Peyer's patch (tissue), 4 donors: ENCODE data around the gene ECT2. TPM values are rescaled to one million over a fixed set of nuclear protein-coding genes. Genes with fewer than 3 reads are reported as not detected.
A peak's percentile ranks its signal among the peaks of the same experiment; 100 is the strongest.

Source experiments
- DNase-seq, 3 donors: peaks; one replicate each; pipeline ENCODE4 v3.0.0-alpha.2; 2017 to 2019
- H3K27ac ChIP-seq, 4 donors: fragments of 200-600 bp; sonication (generic); one replicate each; pipeline ENCODE4 v1.5.1; 2016 to 2019
- H3K27me3 ChIP-seq, 2 donors: fragments of 200-600 bp; sonication (generic); one replicate each; pipeline ENCODE4 v1.5.1; 2019
- H3K36me3 ChIP-seq, 3 donors: fragments of 200-600 bp; sonication (generic); one replicate each; pipeline ENCODE4 v1.5.1; 2016 to 2019
- H3K4me1 ChIP-seq, 4 donors: fragments of 200-600 bp; sonication (generic); one replicate each; pipeline ENCODE4 v1.5.1; 2016 to 2019
- H3K4me3 ChIP-seq, 4 donors: fragments of 200-600 bp; sonication (generic); 1 replicate in 3 of 4; 2 replicates in 1 of 4; pipeline ENCODE4 v1.5.1; 2016 to 2019; ENCODE audit warnings: mild to moderate bottlenecking in 1 of 4
- H3K9me3 ChIP-seq, 4 donors: fragments of 200-600 bp; sonication (generic); one replicate each; pipeline ENCODE4 v1.5.1; 2016 to 2019; ENCODE audit warnings: mild to moderate bottlenecking in 1 of 4
- CTCF ChIP-seq, 6 experiments: fragments of 450-650 bp in 4 of 6; fragments of 200-600 bp in 2 of 6; sonication (generic) in 1 of 6; IDR thresholded peaks; one replicate each; pipeline ENCODE4 v1.5.1; 2017 to 2019; ENCODE audit warnings: antibody characterized with exemption in 6 of 6, mild to moderate bottlenecking in 3 of 6, moderate library complexity in 1 of 6
- POLR2A ChIP-seq, 2 donors: fragments of 450-650 bp; IDR thresholded peaks; one replicate each; pipeline ENCODE4 v1.5.1; 2017; ENCODE audit warnings: antibody characterized with exemption in 2 of 2, mild to moderate bottlenecking in 2 of 2, moderate library complexity in 2 of 2
- total RNA-seq, 4 donors: library from RNA; depleted of rRNA; stranded (reverse); fragments of >200 nt; gene quantifications; one replicate each; pipeline ENCODE4 v1.1.0, GENCODE V29; 2016

The ECT2 gene
- total RNA-seq, 4 donors from 2014 or later = 8.9 to 11.2 (median 9.8) TPM

DNA sequence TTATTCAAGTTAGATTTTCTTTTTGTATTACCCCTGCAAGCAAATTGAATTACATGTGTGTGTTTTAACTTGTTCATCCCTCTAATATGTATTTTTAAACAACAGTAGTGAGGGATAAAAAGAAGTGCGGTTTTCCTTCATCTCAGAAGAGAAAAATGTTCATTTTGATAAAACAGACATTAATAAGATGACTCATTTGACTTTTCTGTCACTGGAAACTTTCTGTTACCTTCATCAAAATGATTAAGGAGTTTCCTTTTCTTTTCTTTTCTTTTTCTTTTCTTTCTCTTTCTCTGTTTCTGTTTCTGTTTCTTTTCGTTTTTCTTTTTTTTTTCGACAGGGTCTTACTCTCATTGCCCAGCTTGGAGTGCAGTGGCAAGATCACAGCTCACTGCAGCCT, 53.0 kb downstream of the ECT2 start:
- DNase-seq = no peak
- Histone ChIP-seq H3K4me1 (no peaks in the 10 kb centered on the region), H3K9me3 (no peaks in the 10 kb centered on the region), H3K4me3 (no peak overlapping the region), H3K27ac (no peak overlapping the region), H3K36me3 (peaks cover 0 to 7% (median 0%) of the 10 kb centered on the region in 3 donors), H3K27me3 (no peaks in the 10 kb centered on the region)
- TF ChIP-seq POLR2A (IDR thresholded peaks at IDR 0.05) (no peak), CTCF (IDR thresholded peaks at IDR 0.05) (no peak)

DNA sequence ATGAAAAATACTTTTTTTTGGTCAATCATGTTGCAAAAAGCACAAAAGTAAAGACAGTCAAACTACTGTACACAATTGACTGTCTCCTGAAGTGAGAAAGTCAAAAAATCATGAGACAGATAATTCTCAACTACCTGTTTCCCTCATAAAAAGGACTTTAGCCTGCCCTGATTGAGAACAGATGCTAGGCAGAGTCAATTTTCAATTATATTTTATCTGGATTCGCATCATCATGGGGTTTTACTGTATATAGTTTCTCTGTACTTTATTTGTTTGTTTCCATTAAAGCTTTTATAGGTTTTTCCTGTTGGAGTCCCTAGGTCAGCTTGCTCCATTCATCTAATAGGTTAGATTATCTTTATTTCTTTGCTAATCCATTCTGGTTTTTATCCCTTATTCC, 53.8 kb downstream of the ECT2 start:
- no peak for DNase-seq
- Histone ChIP-seq H3K4me3 (no peak overlapping the region), H3K36me3 (peaks cover 0 to 7% (median 0%) of the 10 kb centered on the region in 3 donors), H3K27ac (no peak overlapping the region), H3K27me3 (no peaks in the 10 kb centered on the region), H3K4me1 (no peaks in the 10 kb centered on the region), H3K9me3 (no peaks in the 10 kb centered on the region)
- no peak for TF ChIP-seq POLR2A (IDR thresholded peaks at IDR 0.05)
- TF ChIP-seq CTCF (IDR thresholded peaks at IDR 0.05) = no peak

- TF ChIP-seq POLR2A (IDR thresholded peaks at IDR 0.05) (no peak), CTCF (IDR thresholded peaks at IDR 0.05) (peak in 4 of 6 experiments; percentile 24 to 49 (median 42))
- no peak for DNase-seq
These were observed 58.5 kb downstream of the ECT2 start for GRCh38 chr3:172808969-172809546.

DNA sequence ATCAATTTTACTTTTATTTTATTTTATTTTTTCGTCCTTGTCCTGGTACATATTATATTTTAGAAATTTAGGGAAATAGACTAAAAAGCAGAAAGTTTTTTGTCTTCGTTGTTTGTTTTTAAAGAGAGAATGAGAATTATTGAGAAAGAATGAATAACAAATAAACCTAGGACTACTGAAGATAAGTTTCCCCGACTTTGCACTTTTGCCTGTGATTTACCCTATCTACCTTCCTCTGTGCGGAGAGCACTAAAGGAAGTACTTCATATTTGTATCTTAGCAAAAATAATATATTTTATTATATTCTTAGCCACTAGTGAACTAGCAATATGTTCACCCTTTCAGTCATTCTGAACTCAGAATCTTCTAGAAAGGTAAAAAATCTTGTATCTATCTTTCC, 60.6 kb downstream of the ECT2 start:
- Histone ChIP-seq H3K27me3 (no peaks in the 10 kb centered on the region), H3K9me3 (no peaks in the 10 kb centered on the region), H3K27ac (no peak overlapping the region), H3K4me1 (no peaks in the 10 kb centered on the region), H3K36me3 (peaks cover 0 to 7% (median 0%) of the 10 kb centered on the region in 3 donors), H3K4me3 (no peak overlapping the region)
- no peak for DNase-seq
- TF ChIP-seq POLR2A (IDR thresholded peaks at IDR 0.05) = no peak
- no peak for TF ChIP-seq CTCF (IDR thresholded peaks at IDR 0.05)

More at GRCh38 chr3:172808969-172809546, 58.5 kb downstream of the ECT2 start:
- Histone ChIP-seq H3K9me3 (no peaks in the 10 kb centered on the region), H3K36me3 (peaks cover 0 to 7% (median 0%) of the 10 kb centered on the region in 3 donors), H3K27ac (no peak overlapping the region), H3K4me1 (no peaks in the 10 kb centered on the region), H3K4me3 (no peak overlapping the region), H3K27me3 (no peaks in the 10 kb centered on the region)

- Histone ChIP-seq H3K9me3 (no peaks in the 10 kb centered on the region), H3K27me3 (no peaks in the 10 kb centered on the region)
These were observed 62.9 kb downstream of the ECT2 start for GRCh38 chr3:172813462-172813861.

More at GRCh38 chr3:172813462-172813861, 62.9 kb downstream of the ECT2 start:
- Histone ChIP-seq H3K4me1 (no peaks in the 10 kb centered on the region), H3K36me3 (no peaks in the 10 kb centered on the region), H3K4me3 (no peak overlapping the region), H3K27ac (no peak overlapping the region)
- no peak for TF ChIP-seq POLR2A (IDR thresholded peaks at IDR 0.05)
- TF ChIP-seq CTCF (IDR thresholded peaks at IDR 0.05) = no peak
- DNase-seq = no peak
